NB4 (cell line): ENCODE data around the gene IDE.

Source experiments
- MYC ChIP-seq: IDR thresholded peaks from 2 replicates; pipeline ENCODE4 v1.6.1; 2011; ENCODE audit warnings: low read depth, low read length
- POLR2A ChIP-seq: IDR thresholded peaks from 2 replicates; pipeline ENCODE4 v1.6.1; 2011; ENCODE audit warnings: mild to moderate bottlenecking; ENCODE audit not compliant: insufficient read length; ENCODE audit errors: extremely low read depth
- TF ChIP-seq, protein P1 (sequence below): IDR thresholded peaks from one replicate; pipeline ENCODE4 v1.5.1; 2012; ENCODE audit warnings: low read depth, low read length
- TF ChIP-seq, protein P2 (sequence below): IDR thresholded peaks from 2 replicates; pipeline ENCODE4 v1.6.1; 2011; ENCODE audit warnings: low read depth, low read length

DNA sequence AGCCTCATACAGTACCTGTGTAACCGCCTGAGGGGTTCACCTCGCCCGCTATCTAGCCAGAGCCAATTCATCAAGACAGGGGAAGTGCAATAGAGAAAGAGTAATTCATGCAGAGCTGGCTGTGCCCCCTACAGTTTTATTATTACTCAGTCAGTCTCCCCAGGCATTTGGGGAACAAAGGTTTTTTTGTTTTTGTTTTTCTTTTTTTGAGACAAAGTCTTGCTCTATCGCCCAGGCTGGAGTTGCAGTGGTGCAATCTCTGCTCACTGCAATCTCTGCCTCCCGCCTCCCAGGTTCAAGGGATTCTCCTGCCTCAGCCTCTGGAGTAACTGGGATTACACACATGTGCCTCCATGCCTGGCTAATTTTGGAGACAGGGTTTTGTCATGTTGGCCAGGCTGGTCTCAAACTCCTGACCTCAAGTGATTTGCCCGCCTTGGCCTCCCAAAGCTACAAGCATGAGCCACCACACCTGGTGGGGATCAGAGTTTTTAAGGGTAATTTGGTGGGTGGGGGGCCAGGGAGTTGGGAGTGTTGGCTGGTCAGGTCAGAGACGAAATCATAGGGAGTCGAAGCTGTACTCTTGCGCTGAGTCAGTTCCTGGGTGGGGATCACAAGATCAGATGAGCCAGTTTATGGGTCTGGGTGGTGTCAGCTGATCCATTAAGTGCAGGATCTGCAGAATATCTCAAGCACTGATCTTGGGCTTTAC is 166.4 kb downstream of the IDE start:
- TF ChIP-seq, protein P1, sequence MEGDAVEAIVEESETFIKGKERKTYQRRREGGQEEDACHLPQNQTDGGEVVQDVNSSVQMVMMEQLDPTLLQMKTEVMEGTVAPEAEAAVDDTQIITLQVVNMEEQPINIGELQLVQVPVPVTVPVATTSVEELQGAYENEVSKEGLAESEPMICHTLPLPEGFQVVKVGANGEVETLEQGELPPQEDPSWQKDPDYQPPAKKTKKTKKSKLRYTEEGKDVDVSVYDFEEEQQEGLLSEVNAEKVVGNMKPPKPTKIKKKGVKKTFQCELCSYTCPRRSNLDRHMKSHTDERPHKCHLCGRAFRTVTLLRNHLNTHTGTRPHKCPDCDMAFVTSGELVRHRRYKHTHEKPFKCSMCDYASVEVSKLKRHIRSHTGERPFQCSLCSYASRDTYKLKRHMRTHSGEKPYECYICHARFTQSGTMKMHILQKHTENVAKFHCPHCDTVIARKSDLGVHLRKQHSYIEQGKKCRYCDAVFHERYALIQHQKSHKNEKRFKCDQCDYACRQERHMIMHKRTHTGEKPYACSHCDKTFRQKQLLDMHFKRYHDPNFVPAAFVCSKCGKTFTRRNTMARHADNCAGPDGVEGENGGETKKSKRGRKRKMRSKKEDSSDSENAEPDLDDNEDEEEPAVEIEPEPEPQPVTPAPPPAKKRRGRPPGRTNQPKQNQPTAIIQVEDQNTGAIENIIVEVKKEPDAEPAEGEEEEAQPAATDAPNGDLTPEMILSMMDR, result no peak
- TF ChIP-seq, protein P2, sequence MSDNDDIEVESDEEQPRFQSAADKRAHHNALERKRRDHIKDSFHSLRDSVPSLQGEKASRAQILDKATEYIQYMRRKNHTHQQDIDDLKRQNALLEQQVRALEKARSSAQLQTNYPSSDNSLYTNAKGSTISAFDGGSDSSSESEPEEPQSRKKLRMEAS, result no peak
- no peak for TF ChIP-seq POLR2A
- no peak for TF ChIP-seq MYC
